Effector memory CD4-positive, alpha-beta T cell (primary cell): ENCODE results near the gene ETNK2.

Source experiments
- DNase-seq, 3 donors: peaks; one replicate each; pipeline ENCODE4 v3.0.0-alpha.2; 2020
- H3K27ac ChIP-seq: 2 replicates; pipeline ENCODE4 v1.7.0; 2013; ENCODE audit warnings: mild to moderate bottlenecking, low read length, moderate library complexity; ENCODE audit not compliant: insufficient read depth, poor library complexity, severe bottlenecking
- H3K27me3 ChIP-seq: replicated peaks from 2 replicates; pipeline ENCODE4 v1.7.0; 2013; ENCODE audit warnings: mild to moderate bottlenecking, low read length; ENCODE audit not compliant: insufficient read depth, control insufficient read depth, poor library complexity, severe bottlenecking
- H3K36me3 ChIP-seq: 2 replicates; pipeline ENCODE4 v1.7.0; 2013; ENCODE audit warnings: mild to moderate bottlenecking, low read length, moderate library complexity; ENCODE audit not compliant: control insufficient read depth, insufficient read depth
- H3K4me1 ChIP-seq: 2 replicates; pipeline ENCODE4 v1.7.0; 2013; ENCODE audit warnings: low read length, mild to moderate bottlenecking; ENCODE audit not compliant: control insufficient read depth, insufficient read depth, poor library complexity, severe bottlenecking
- H3K4me3 ChIP-seq: 2 replicates; pipeline ENCODE4 v1.7.0; 2013; ENCODE audit warnings: low read length, low read depth, mild to moderate bottlenecking; ENCODE audit not compliant: insufficient read depth, poor library complexity, severe bottlenecking
- H3K9me3 ChIP-seq: 2 replicates; pipeline ENCODE4 v1.7.0; 2013; ENCODE audit warnings: mild to moderate bottlenecking, low read length, moderate library complexity; ENCODE audit not compliant: control insufficient read depth

ETNK2 gene

DNA sequence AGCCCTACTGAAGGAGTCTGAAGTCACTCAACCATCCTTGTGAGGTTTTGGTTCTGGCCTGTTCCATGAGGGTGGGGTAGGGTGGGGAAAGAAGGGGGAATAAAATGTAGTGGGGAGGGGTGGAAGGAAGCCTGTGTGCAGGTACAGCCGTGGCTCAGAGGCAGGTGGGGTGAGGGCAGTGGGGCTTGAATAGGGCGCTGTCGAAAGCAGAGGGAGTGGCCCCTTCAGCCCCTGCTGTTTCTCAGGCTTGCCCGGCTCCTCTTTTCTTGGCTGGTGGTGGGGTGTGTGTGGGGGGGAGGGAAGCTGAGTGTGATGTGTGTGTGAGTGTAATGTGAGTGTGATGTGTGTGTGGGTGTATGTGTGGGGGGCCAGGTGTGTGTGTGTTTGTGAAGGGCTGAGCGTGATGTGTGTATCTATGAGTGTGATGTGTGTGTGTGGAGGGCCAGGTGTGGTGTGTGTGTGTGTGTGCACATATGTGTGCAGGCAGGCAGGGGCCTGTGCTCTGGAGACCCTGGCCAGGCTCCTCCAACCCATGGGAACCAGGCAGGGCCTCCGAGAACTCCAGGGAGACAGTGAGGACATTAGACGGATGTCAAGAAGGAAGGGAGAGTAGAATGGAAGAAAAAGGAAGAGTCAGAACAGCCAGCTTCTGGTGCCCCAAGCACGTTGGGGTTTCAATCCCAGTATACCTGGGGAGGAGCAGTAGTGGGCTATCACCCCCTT lies 69.9 kb downstream of the ETNK2 start:
- no peak for DNase-seq
- Histone ChIP-seq H3K27me3 (no peaks in the 10 kb centered on the region), H3K27ac (no peak overlapping the region), H3K4me1 (no peaks in the 10 kb centered on the region), H3K36me3 (no peaks in the 10 kb centered on the region), H3K4me3 (no peak overlapping the region), H3K9me3 (no peaks in the 10 kb centered on the region)

DNA sequence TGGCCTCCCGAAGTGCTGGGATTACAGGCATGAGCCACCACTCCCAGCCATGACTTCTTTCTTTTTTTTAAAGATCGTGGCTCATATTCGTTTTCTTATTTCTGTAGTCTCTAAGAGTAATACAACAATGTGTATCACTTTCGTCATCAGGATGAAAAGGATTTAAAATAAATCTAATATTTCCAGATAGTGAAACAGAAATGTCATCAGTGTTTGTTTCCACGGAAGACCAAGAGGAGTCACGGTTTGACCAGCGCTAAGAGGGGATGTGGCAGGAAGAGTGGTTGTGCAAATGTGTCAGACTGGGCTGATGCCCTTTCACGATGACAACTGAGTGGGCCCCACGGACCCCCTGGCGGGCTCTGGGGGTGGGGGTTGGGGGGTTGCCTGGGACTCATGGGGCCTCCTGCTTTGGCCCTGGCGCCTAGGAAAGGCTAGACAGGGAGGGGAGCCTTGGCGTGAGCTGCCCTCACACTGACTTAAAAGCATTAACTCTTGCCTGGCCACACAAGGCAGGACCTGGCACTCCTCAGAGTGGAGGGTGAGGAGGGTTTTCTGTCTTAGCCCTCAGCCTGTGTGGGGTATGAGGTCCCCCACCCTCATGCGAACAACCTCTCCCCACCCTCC lies 70.6 kb downstream of the ETNK2 start:
- Histone ChIP-seq H3K4me1 (no peaks in the 10 kb centered on the region), H3K36me3 (no peaks in the 10 kb centered on the region), H3K27ac (no peak overlapping the region), H3K27me3 (no peaks in the 10 kb centered on the region), H3K9me3 (no peaks in the 10 kb centered on the region), H3K4me3 (no peak overlapping the region)
- no peak for DNase-seq
